ENCODE results near the gene SEPTIN10. TPM values are rescaled to one million over a fixed set of nuclear protein-coding genes. Genes with fewer than 3 reads are reported as not detected.

Gene SEPTIN10
- polyA plus RNA-seq, 2 donors: 44.8 to 45.9 TPM

DNA sequence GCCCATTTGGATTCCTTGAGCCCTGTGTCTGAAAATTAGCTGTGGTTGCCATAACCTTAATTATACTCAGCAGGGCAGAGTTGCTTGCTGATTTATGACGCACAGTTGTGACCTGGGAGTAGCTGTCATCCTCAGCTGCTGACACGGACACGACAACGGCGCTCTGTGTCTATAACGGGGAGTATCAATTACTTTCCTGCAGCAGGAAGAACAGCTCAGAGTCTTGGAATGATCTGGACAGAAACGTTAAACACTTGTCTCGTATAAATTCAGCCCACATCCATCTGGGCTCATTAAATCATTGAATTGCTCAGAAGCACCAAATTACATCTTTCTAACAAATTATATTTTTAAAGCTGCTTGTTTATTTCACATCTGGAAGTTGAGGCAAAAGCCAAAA lies 116.3 kb downstream of the SEPTIN10 start:
- H3K27ac ChIP-seq (ENCODE audit: low read depth in 2 of 2, low read length in 1 of 2): no peak overlapping the region
- WGBS, 2 donors: 62 to 68% methylated on average over 8 of the region's 8 CpGs
- peaks cover 3% of the 10 kb centered on the region in 2 donors for H3K4me1 ChIP-seq (ENCODE audit: control insufficient read depth in 2 of 2, insufficient read depth in 2 of 2, low read length in 1 of 2)
- H3K27me3 ChIP-seq (ENCODE audit: control insufficient read depth in 1 of 2, insufficient read depth in 2 of 2, low read length in 2 of 2): no peaks in the 10 kb centered on the region
- H3K9me3 ChIP-seq (ENCODE audit: control insufficient read depth in 2 of 2, insufficient read depth in 1 of 2, low read depth in 1 of 2, low read length in 1 of 2): no peaks in the 10 kb centered on the region
- no peak overlapping the region for H3K4me3 ChIP-seq (ENCODE audit: low read depth in 1 of 2, low read length in 2 of 2)
- peaks cover 0 to 6% of the 10 kb centered on the region in 2 donors for H3K36me3 ChIP-seq (ENCODE audit: control insufficient read depth in 2 of 2, insufficient read depth in 2 of 2, low read length in 1 of 2)

DNA sequence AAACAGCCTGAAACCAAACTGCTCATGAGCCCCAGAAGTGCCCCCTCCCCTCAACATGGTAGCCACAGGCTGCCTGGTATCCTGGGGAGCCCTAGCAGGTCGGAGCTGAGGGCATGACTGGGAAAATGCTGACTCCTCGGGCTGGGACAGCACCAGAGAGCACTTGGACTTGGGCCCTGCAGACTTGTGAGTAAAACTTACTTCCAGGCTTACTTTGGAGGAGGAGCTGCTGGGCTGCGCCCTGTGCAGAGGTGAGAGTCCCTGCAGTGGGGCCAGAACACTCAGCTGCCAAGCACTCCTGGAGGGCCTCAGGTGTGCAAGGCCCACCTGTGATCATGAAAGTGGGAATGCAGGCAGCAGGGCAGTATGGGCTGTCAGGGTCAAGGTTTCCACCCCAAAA lies 119.4 kb downstream of the SEPTIN10 start:
- Histone ChIP-seq H3K27ac (ENCODE audit: low read depth in 2 of 2, low read length in 1 of 2) (no peak overlapping the region), H3K4me3 (ENCODE audit: low read depth in 1 of 2, low read length in 2 of 2) (no peak overlapping the region), H3K4me1 (ENCODE audit: control insufficient read depth in 2 of 2, insufficient read depth in 2 of 2, low read length in 1 of 2) (peaks cover 3% of the 10 kb centered on the region in 2 donors), H3K36me3 (ENCODE audit: control insufficient read depth in 2 of 2, insufficient read depth in 2 of 2, low read length in 1 of 2) (peaks cover 0 to 4% of the 10 kb centered on the region in 2 donors), H3K27me3 (ENCODE audit: control insufficient read depth in 1 of 2, insufficient read depth in 2 of 2, low read length in 2 of 2) (no peaks in the 10 kb centered on the region), H3K9me3 (ENCODE audit: control insufficient read depth in 2 of 2, insufficient read depth in 1 of 2, low read depth in 1 of 2, low read length in 1 of 2) (no peaks in the 10 kb centered on the region)
- WGBS, 2 donors: 67 to 79% methylated on average over 3 of the region's 3 CpGs

DNA sequence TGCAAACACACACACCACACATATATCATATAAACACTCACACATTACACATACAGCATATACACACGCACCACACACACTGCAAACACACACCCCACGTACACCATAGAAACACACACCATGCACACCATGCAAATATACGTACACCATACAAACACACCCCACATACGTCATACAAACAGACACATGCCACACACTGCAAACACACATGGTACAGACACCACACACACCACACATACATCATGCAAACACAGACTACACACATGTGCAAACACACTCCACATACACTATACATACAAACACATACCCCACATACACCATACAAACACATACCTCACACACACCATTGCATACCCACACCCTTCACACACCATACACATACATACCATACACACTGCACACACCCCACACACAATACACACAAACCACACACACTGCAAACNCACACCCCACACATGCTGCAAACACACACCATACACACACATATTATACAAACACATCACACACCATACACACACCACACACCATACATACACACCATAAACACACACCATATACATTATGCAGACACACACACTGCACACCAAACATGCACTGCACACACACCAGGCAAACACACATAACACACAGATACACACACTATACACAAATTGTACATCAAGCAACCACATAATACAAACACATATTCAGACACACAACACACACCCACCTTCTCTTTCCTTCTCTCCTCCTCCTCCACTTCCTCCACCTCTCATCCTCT lies 120.4 kb downstream of the SEPTIN10 start:
- Histone ChIP-seq H3K27me3 (ENCODE audit: control insufficient read depth in 1 of 2, insufficient read depth in 2 of 2, low read length in 2 of 2) (no peaks in the 10 kb centered on the region), H3K36me3 (ENCODE audit: control insufficient read depth in 2 of 2, insufficient read depth in 2 of 2, low read length in 1 of 2) (peaks cover 0 to 4% of the 10 kb centered on the region in 2 donors), H3K4me3 (ENCODE audit: low read depth in 1 of 2, low read length in 2 of 2) (no peak overlapping the region), H3K27ac (ENCODE audit: low read depth in 2 of 2, low read length in 1 of 2) (no peak overlapping the region), H3K9me3 (ENCODE audit: control insufficient read depth in 2 of 2, insufficient read depth in 1 of 2, low read depth in 1 of 2, low read length in 1 of 2) (no peaks in the 10 kb centered on the region), H3K4me1 (ENCODE audit: control insufficient read depth in 2 of 2, insufficient read depth in 2 of 2, low read length in 1 of 2) (peaks cover 3% of the 10 kb centered on the region in 2 donors)
- WGBS, 2 donors: 72 to 98% methylated on average over 4 of the region's 4 CpGs

Other genes with a start within 250 kb of the SEPTIN10 start
- 10 to 100 TPM; 23.3 to 28.7 TPM for gene SOWAHC, start 398 bp upstream of the SEPTIN10 start, polyA plus RNA-seq
- gene RGPD5, start 180.3 kb upstream of the SEPTIN10 start, polyA plus RNA-seq: 1 to 10 TPM; 2.9 to 8.5 TPM